ENCODE data around the gene NEK1. TPM values are rescaled to one million over a fixed set of nuclear protein-coding genes. Genes with fewer than 3 reads are reported as not detected.
"Not testable (repeated sequence)": the region's sequence is repeated elsewhere in the genome, so short reads cannot be mapped to it uniquely, and the experiment has no call there.

The NEK1 gene
- total and polyA plus RNA-seq, 2 of the 13 experiments (the other 11 are each of a cell fraction or from before 2014, with no cell fraction given) = 2.9 to 5.4 TPM

DNA sequence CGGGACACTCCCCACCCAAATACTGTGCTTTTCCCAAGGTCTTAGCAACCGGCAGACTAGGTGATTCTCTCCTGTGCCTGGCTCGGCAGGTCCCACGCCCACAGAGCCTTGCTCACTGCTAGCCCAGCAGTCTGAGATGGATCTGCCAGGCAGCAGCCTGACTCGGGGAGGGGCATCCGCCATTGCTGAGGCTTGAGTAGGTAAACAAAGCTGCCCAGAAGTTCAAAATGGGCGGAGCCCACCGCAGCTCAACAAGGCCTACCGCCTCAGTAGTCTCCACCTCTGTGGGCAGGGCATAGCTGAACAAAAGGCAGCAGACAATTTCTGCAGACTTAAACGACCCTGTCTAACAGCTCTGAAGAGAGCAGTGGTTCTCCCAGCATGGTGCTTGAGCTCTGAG, 163.4 kb downstream of the NEK1 start:
- TF ChIP-seq ZBTB33 (CRISPR knock-in tag; IDR thresholded peaks at IDR 0.05) = peak; percentile 77
- peak; percentile 49 for DNase-seq (ENCODE audit: low spot score)
- H3K4me3 ChIP-seq (replicated peaks in 1 of 3; ENCODE audit: insufficient read depth in 1 of 3, low read depth in 2 of 3, low read length in 3 of 3); H3K4me1 ChIP-seq (ENCODE audit: insufficient read depth, low read length); H4K20me1 ChIP-seq (ENCODE audit: insufficient read depth, low read length); H3K27ac ChIP-seq (ENCODE audit: extremely low read length, insufficient read depth, low read length); ATAC-seq; H3K27me3 ChIP-seq (ENCODE audit: control insufficient read depth in 1 of 2, insufficient read depth in 2 of 2, low read length in 2 of 2); CTCF ChIA-PET (ENCODE audit: low intra/inter-chr PET ratio, low total read pairs); intact Hi-C loops (cut with micrococcal nuclease; ENCODE audit: unreplicated experiment); in situ Hi-C loops (cut with HindIII; ENCODE audit: extremely low pct_ligation_motif_present, low pct_unique_long_range_greater_than_20kb); FAIRE-seq; BruUV-seq (replicated peaks); H3K9ac ChIP-seq (ENCODE audit: insufficient read depth, low read depth, low read length); H3K9me3 ChIP-seq (ENCODE audit: low read length); H3K36me3 ChIP-seq (replicated peaks in 1 of 2; ENCODE audit: control insufficient read depth in 1 of 2, insufficient read depth in 2 of 2, low read length in 2 of 2); H3K4me2 ChIP-seq (ENCODE audit: low read depth, low read length); H3K79me2 ChIP-seq (ENCODE audit: insufficient read depth, low read length); POLR2A ChIA-PET; H2AFZ ChIP-seq (ENCODE audit: low read length): not testable (repeated sequence)
- WGBS (ENCODE audit: low lambda C conversion rate) = 67% methylated on average over 6 of the region's 10 CpGs

GRCh38 chr4:169446824-169447223, 165.6 kb downstream of the NEK1 start:
- FAIRE-seq = no peak
- Histone ChIP-seq H3K4me3 (replicated peaks in 1 of 3; ENCODE audit: insufficient read depth in 1 of 3, low read depth in 2 of 3, low read length in 3 of 3) (no peak overlapping the region), H3K36me3 (replicated peaks in 1 of 2; ENCODE audit: control insufficient read depth in 1 of 2, insufficient read depth in 2 of 2, low read length in 2 of 2) (no peaks in the 10 kb centered on the region), H3K27ac (ENCODE audit: extremely low read length, insufficient read depth, low read length) (no peak overlapping the region), H4K20me1 (ENCODE audit: insufficient read depth, low read length) (no peaks in the 10 kb centered on the region), H2AFZ (ENCODE audit: low read length) (no peak overlapping the region), H3K4me1 (ENCODE audit: insufficient read depth, low read length) (no peaks in the 10 kb centered on the region), H3K4me2 (ENCODE audit: low read depth, low read length) (no peak overlapping the region), H3K79me2 (ENCODE audit: insufficient read depth, low read length) (no peaks in the 10 kb centered on the region), H3K9ac (ENCODE audit: insufficient read depth, low read depth, low read length) (no peak overlapping the region), H3K27me3 (ENCODE audit: control insufficient read depth in 1 of 2, insufficient read depth in 2 of 2, low read length in 2 of 2) (no peaks in the 10 kb centered on the region), H3K9me3 (ENCODE audit: low read length) (peaks cover 9% of the 10 kb centered on the region; the same call in 1 of the 2 replicates)
- intact Hi-C loops (cut with micrococcal nuclease; ENCODE audit: unreplicated experiment) (no loop called here), in situ Hi-C loops (cut with HindIII; ENCODE audit: extremely low pct_ligation_motif_present, low pct_unique_long_range_greater_than_20kb) (no loop called here)
- ATAC-seq = no peak
- ChIA-PET POLR2A (no interaction called here), CTCF (ENCODE audit: low intra/inter-chr PET ratio, low total read pairs) (no interaction called here)
- BruUV-seq (replicated peaks) = no TSS peak
- 93% methylated on average over 4 of the region's 4 CpGs for WGBS (ENCODE audit: low lambda C conversion rate)
- DNase-seq (ENCODE audit: low spot score) = no peak
- TF ChIP-seq FOXC1 (CRISPR knock-in tag; IDR thresholded peaks at IDR 0.05; ENCODE audit: borderline replicate concordance) = no peak
- TF ChIP-seq ZNF549 (CRISPR knock-in tag; IDR thresholded peaks at IDR 0.05) = no peak
- TF ChIP-seq ZNF10 (CRISPR knock-in tag; IDR thresholded peaks at IDR 0.05; ENCODE audit: borderline replicate concordance, low read depth) = no peak
- no peak for TF ChIP-seq NCOA1 (CRISPR knock-in tag; IDR thresholded peaks at IDR 0.05)
- TF ChIP-seq EZH2 (conservative IDR thresholded peaks at IDR 0.05; ENCODE audit: low read depth, low read length) = no peak
- no peak for TF ChIP-seq ZNF235 (CRISPR knock-in tag; IDR thresholded peaks at IDR 0.05; ENCODE audit: borderline replicate concordance)
- no peak for TF ChIP-seq SSRP1 (CRISPR knock-in tag; IDR thresholded peaks at IDR 0.05)
- no peak for TF ChIP-seq ZNF768 (CRISPR knock-in tag; IDR thresholded peaks at IDR 0.05)

Measured in HepG2 (cell line).